Large intestine (tissue), 12 donors: Measurements from ENCODE around the gene ANGPTL8. TPM values are rescaled to one million over a fixed set of nuclear protein-coding genes. Genes with fewer than 3 reads are reported as not detected.

ENCODE experiments used
- DNase-seq, 2 donors: peaks; one replicate each; pipeline versions ENCODE4 v3.0.0 to v3.0.0-alpha.2; 2013
- H3K27ac ChIP-seq: one replicate; pipeline ENCODE4 v1.5.1; 2013; ENCODE audit warnings: low read length
- H3K27me3 ChIP-seq: 2 replicates; pipeline ENCODE4 v1.6.1; 2013; ENCODE audit warnings: low read length; ENCODE audit not compliant: control insufficient read depth, insufficient read depth
- H3K36me3 ChIP-seq: 2 replicates; pipeline ENCODE4 v1.6.1; 2013; ENCODE audit warnings: low read length; ENCODE audit not compliant: control insufficient read depth, insufficient read depth
- H3K4me1 ChIP-seq: one replicate; pipeline ENCODE4 v1.6.1; 2013; ENCODE audit warnings: low read length; ENCODE audit not compliant: control insufficient read depth, insufficient read depth
- H3K4me3 ChIP-seq: one replicate; pipeline ENCODE4 v1.5.1; 2013; ENCODE audit warnings: low read length
- H3K9me3 ChIP-seq: one replicate; pipeline ENCODE4 v1.6.1; 2013; ENCODE audit warnings: mild to moderate bottlenecking, low read depth, low read length, moderate library complexity; ENCODE audit not compliant: control insufficient read depth
- WGBS: methylation state at CpG from one replicate; pipeline ENCODE4 v1.1.5; 2013; ENCODE audit warnings: low lambda C conversion rate; ENCODE audit not compliant: insufficient coverage; 5-methylcytosine and 5-hydroxymethylcytosine counted together
- long read RNA-seq, 11 donors: transcript quantifications; one replicate each; lab custom pipeline, GENCODE V29; 2026
- polyA plus RNA-seq: library from polyadenylated mRNA; unstranded; fragments of 120-200 nt; gene quantifications from one replicate; pipeline ENCODE4 v1.2.1, GENCODE V29; 2013

The ANGPTL8 gene, protein sequence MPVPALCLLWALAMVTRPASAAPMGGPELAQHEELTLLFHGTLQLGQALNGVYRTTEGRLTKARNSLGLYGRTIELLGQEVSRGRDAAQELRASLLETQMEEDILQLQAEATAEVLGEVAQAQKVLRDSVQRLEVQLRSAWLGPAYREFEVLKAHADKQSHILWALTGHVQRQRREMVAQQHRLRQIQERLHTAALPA
- 0.55 TPM for polyA plus RNA-seq
- long read RNA-seq, donor 1, result 0 reads
- long read RNA-seq, donor 2, result 0 reads
- long read RNA-seq, donor 3, result 0 reads
- long read RNA-seq, donor 4, result 0 reads
- long read RNA-seq, donor 5, result 0 reads
- long read RNA-seq, donor 6, result 0 reads
- long read RNA-seq, donor 7, result 0 reads
- long read RNA-seq, donor 8, result 0 reads
- long read RNA-seq, donor 9, result 0 reads
- long read RNA-seq, donor 10, result 0 reads
- long read RNA-seq, donor 11, result 0 reads

DNA sequence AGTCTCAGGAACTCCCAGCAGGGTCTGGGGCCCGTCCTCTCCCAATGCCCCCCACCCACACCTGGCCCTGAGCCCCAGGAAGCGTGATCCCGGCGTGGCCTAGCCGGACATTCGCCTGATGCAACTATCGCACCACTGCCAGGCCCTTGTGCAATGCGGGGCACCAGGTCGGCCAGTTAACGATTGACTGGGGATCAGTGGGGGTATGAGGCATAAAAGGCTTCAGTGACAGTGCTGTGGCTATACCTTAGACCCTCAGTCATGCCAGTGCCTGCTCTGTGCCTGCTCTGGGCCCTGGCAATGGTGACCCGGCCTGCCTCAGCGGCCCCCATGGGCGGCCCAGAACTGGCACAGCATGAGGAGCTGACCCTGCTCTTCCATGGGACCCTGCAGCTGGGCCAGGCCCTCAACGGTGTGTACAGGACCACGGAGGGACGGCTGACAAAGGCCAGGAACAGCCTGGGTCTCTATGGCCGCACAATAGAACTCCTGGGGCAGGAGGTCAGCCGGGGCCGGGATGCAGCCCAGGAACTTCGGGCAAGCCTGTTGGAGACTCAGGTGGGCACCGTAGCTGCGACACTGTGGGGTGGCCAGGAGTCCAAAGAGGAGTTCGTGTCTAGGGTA is at the start of gene ANGPTL8:
Gene ANGPTL8 (plus strand): TSS at position 243 of the 624 bp plus-strand sequence. CDS start 19 bp downstream, at position 262.
- WGBS, result no CpG with 5 or more reads among the region's 23 CpGs
- peaks cover 6% of the 10 kb centered on the region for H3K9me3 ChIP-seq
- H3K4me3 ChIP-seq, result no peak within 1 kb of the TSS
- H3K36me3 ChIP-seq, result peaks cover 70% of the 10 kb centered on the region
- no peak within 1 kb of the TSS for H3K27ac ChIP-seq
- H3K4me1 ChIP-seq, result peaks cover 4% of the 10 kb centered on the region
- no peak for DNase-seq
- no peaks in the 10 kb centered on the region for H3K27me3 ChIP-seq

GRCh38 chr19:11190501-11190900 is 48.9 kb upstream of the ANGPTL8 start:
- Histone ChIP-seq H3K4me1 (no peaks in the 10 kb centered on the region), H3K9me3 (no peaks in the 10 kb centered on the region), H3K4me3 (no peak overlapping the region), H3K27ac (no peak overlapping the region), H3K36me3 (peaks cover 50% of the 10 kb centered on the region), H3K27me3 (no peaks in the 10 kb centered on the region)
- 82% methylated on average over 2 of the region's 8 CpGs for WGBS
- DNase-seq, result no peak

GRCh38 chr19:11191273-11191755 is 48.1 kb upstream of the ANGPTL8 start:
- no peak for DNase-seq
- H3K27me3 ChIP-seq, result no peaks in the 10 kb centered on the region
- no peak overlapping the region for H3K4me3 ChIP-seq
- no CpG with 5 or more reads among the region's 8 CpGs for WGBS
- H3K27ac ChIP-seq, result no peak overlapping the region
- H3K36me3 ChIP-seq, result peaks cover 45% of the 10 kb centered on the region
- no peaks in the 10 kb centered on the region for H3K9me3 ChIP-seq
- H3K4me1 ChIP-seq, result peaks cover 2% of the 10 kb centered on the region

GRCh38 chr19:11191934-11192333 is 47.5 kb upstream of the ANGPTL8 start:
- no peaks in the 10 kb centered on the region for H3K27me3 ChIP-seq
- WGBS, result no CpG with 5 or more reads among the region's 5 CpGs
- no peaks in the 10 kb centered on the region for H3K9me3 ChIP-seq
- DNase-seq, result no peak
- no peak overlapping the region for H3K4me3 ChIP-seq
- H3K36me3 ChIP-seq, result peaks cover 41% of the 10 kb centered on the region
- no peak overlapping the region for H3K27ac ChIP-seq
- peaks cover 4% of the 10 kb centered on the region for H3K4me1 ChIP-seq

- peaks cover 37% of the 10 kb centered on the region for H3K36me3 ChIP-seq
- no peak overlapping the region for H3K4me3 ChIP-seq
- DNase-seq, result no peak
- peaks cover 9% of the 10 kb centered on the region for H3K4me1 ChIP-seq
- H3K27me3 ChIP-seq, result no peaks in the 10 kb centered on the region
- WGBS, result no CpG with 5 or more reads among the region's 68 CpGs
- no peaks in the 10 kb centered on the region for H3K9me3 ChIP-seq
- H3K27ac ChIP-seq, result no peak overlapping the region
These were observed 46.2 kb upstream of the ANGPTL8 start for GRCh38 chr19:11192957-11193939.

- Histone ChIP-seq H3K36me3 (peaks cover 41% of the 10 kb centered on the region), H3K4me1 (peaks cover 9% of the 10 kb centered on the region), H3K9me3 (no peaks in the 10 kb centered on the region), H3K27ac (peak overlapping the region; percentile 59), H3K4me3 (peak overlapping the region; percentile 30), H3K27me3 (no peaks in the 10 kb centered on the region)
- no peak for DNase-seq
- no CpG with 5 or more reads among the region's 8 CpGs for WGBS
These were observed 45.2 kb upstream of the ANGPTL8 start for GRCh38 chr19:11194173-11194572.

- Histone ChIP-seq H3K27me3 (no peaks in the 10 kb centered on the region), H3K4me3 (peak overlapping the region; percentile 30), H3K27ac (peak overlapping the region; percentile 59), H3K9me3 (no peaks in the 10 kb centered on the region), H3K36me3 (peaks cover 42% of the 10 kb centered on the region), H3K4me1 (peaks cover 9% of the 10 kb centered on the region)
- peak; percentile 28 to 37 for DNase-seq
- 100% methylated on average over 1 of the region's 20 CpGs for WGBS
These were observed 44.5 kb upstream of the ANGPTL8 start for GRCh38 chr19:11194656-11195558.

GRCh38 chr19:11195681-11196080 is 43.7 kb upstream of the ANGPTL8 start:
- peak overlapping the region; percentile 30 for H3K4me3 ChIP-seq
- peaks cover 9% of the 10 kb centered on the region for H3K4me1 ChIP-seq
- 87% methylated on average over 7 of the region's 12 CpGs for WGBS
- H3K27ac ChIP-seq, result peak overlapping the region; percentile 59
- DNase-seq, result no peak
- no peaks in the 10 kb centered on the region for H3K27me3 ChIP-seq
- no peaks in the 10 kb centered on the region for H3K9me3 ChIP-seq
- H3K36me3 ChIP-seq, result peaks cover 45% of the 10 kb centered on the region
